ENCODE results near the gene ZCCHC13. TPM values are rescaled to one million over a fixed set of nuclear protein-coding genes. Genes with fewer than 3 reads are reported as not detected.

The ZCCHC13 gene
- total and polyA plus RNA-seq, 2 donors from 2014 or later, result not detected

GRCh38 chrX:74286950-74287740 is 16.8 kb upstream of the ZCCHC13 start:
- FAIRE-seq (no peak), DNase-seq (no peak)
- intact Hi-C loops (cut with DNase I), result no loop called here
- Histone ChIP-seq H3K9ac (ENCODE audit: low read length in 3 of 3) (no peak overlapping the region), H3K27me3 (ENCODE audit: control insufficient read depth, insufficient read depth, low read length) (no peaks in the 10 kb centered on the region), H3K36me3 (ENCODE audit: control insufficient read depth in 2 of 3, insufficient read depth in 3 of 3, low read length in 3 of 3) (no peaks in the 10 kb centered on the region), H3K27ac (ENCODE audit: low read depth in 2 of 2, low read length in 2 of 2) (no peak overlapping the region), H3K4me3 (ENCODE audit: low read length in 3 of 3) (no peak overlapping the region), H3K4me1 (ENCODE audit: control insufficient read depth in 2 of 3, insufficient read depth in 2 of 3, low read depth in 1 of 3, low read length in 3 of 3) (no peaks in the 10 kb centered on the region), H3K9me3 (ENCODE audit: control insufficient read depth in 2 of 3, insufficient read depth in 1 of 3, low read length in 3 of 3) (no peaks in the 10 kb centered on the region)
- no peak for TF ChIP-seq CTCF (IDR thresholded peaks at IDR 0.05; ENCODE audit: borderline replicate concordance, extremely low read depth, insufficient read depth)

- intact Hi-C loops (cut with DNase I), result no loop called here
- peak in 3 of 5 donors; percentile 8 to 34 (median 12) for DNase-seq
- H3K9me3 ChIP-seq (ENCODE audit: control insufficient read depth in 2 of 3, insufficient read depth in 1 of 3, low read length in 3 of 3), result no peaks in the 10 kb centered on the region
- no peaks in the 10 kb centered on the region for H3K36me3 ChIP-seq (ENCODE audit: control insufficient read depth in 2 of 3, insufficient read depth in 3 of 3, low read length in 3 of 3)
- no peaks in the 10 kb centered on the region for H3K4me1 ChIP-seq (ENCODE audit: control insufficient read depth in 2 of 3, insufficient read depth in 2 of 3, low read depth in 1 of 3, low read length in 3 of 3)
- no peak for TF ChIP-seq CTCF (IDR thresholded peaks at IDR 0.05; ENCODE audit: borderline replicate concordance, extremely low read depth, insufficient read depth)
- peak overlapping the region; percentile 95 to 99 (median 97) for H3K4me3 ChIP-seq (ENCODE audit: low read length in 3 of 3)
- peak overlapping the region; percentile 95 to 96 for H3K27ac ChIP-seq (ENCODE audit: low read depth in 2 of 2, low read length in 2 of 2)
- peak overlapping the region; percentile 78 to 97 (median 97) for H3K9ac ChIP-seq (ENCODE audit: low read length in 3 of 3)
- no peak for FAIRE-seq
- H3K27me3 ChIP-seq (ENCODE audit: control insufficient read depth, insufficient read depth, low read length), result no peaks in the 10 kb centered on the region
These were observed 12.4 kb upstream of the ZCCHC13 start for GRCh38 chrX:74291577-74291963.

- DNase-seq, result peak; percentile 92 to 97 (median 94)
- Histone ChIP-seq H3K27ac (ENCODE audit: low read depth in 2 of 2, low read length in 2 of 2) (peak overlapping the region; percentile 95 to 96), H3K4me1 (ENCODE audit: control insufficient read depth in 2 of 3, insufficient read depth in 2 of 3, low read depth in 1 of 3, low read length in 3 of 3) (no peaks in the 10 kb centered on the region), H3K27me3 (ENCODE audit: control insufficient read depth, insufficient read depth, low read length) (no peaks in the 10 kb centered on the region), H3K9ac (ENCODE audit: low read length in 3 of 3) (peak overlapping the region; percentile 90 to 97 (median 97)), H3K9me3 (ENCODE audit: control insufficient read depth in 2 of 3, insufficient read depth in 1 of 3, low read length in 3 of 3) (no peaks in the 10 kb centered on the region), H3K4me3 (ENCODE audit: low read length in 3 of 3) (peak overlapping the region; percentile 95 to 99 (median 97)), H3K36me3 (ENCODE audit: control insufficient read depth in 2 of 3, insufficient read depth in 3 of 3, low read length in 3 of 3) (no peaks in the 10 kb centered on the region)
- TF ChIP-seq CTCF (IDR thresholded peaks at IDR 0.05; ENCODE audit: borderline replicate concordance, extremely low read depth, insufficient read depth), result peak; percentile 33
- intact Hi-C loops (cut with DNase I), result no loop called here
- FAIRE-seq, result no peak
These were observed 11.8 kb upstream of the ZCCHC13 start for GRCh38 chrX:74291964-74292807.
